Hepatocyte (in vitro differentiated cells): Measurements from ENCODE around the gene OR10K2. TPM values are rescaled to one million over a fixed set of nuclear protein-coding genes. Genes with fewer than 3 reads are reported as not detected.
A peak's percentile ranks its signal among the peaks of the same experiment; 100 is the strongest.

ENCODE experiments used
- DNase-seq: peaks from one replicate; pipeline ENCODE4 v3.0.0-alpha.2; 2016; ENCODE audit warnings: low spot score
- H2AFZ ChIP-seq: fragments of 200-600 bp; sonication (generic); 2 replicates; pipeline ENCODE4 v1.6.0; 2016; ENCODE audit warnings: antibody characterized with exemption, mild to moderate bottlenecking
- H3K27ac ChIP-seq: fragments of 200-600 bp; sonication (generic); 2 replicates; pipeline ENCODE4 v1.5.1; 2016; ENCODE audit warnings: mild to moderate bottlenecking
- H3K27me3 ChIP-seq: fragments of 200-600 bp; sonication (generic); 2 replicates; pipeline ENCODE4 v1.6.1; 2016
- H3K36me3 ChIP-seq: fragments of 200-600 bp; sonication (generic); replicated peaks from 2 replicates; pipeline ENCODE4 v1.5.1; 2016; ENCODE audit warnings: low read depth; ENCODE audit not compliant: insufficient read depth
- H3K4me1 ChIP-seq: fragments of 200-600 bp; sonication (generic); 2 replicates; pipeline ENCODE4 v1.5.1; 2016; ENCODE audit warnings: mild to moderate bottlenecking, moderate library complexity; ENCODE audit not compliant: insufficient read depth
- H3K4me2 ChIP-seq: fragments of 200-600 bp; sonication (generic); 2 replicates; pipeline ENCODE4 v1.6.0; 2016
- H3K4me3 ChIP-seq: fragments of 200-600 bp; sonication (generic); 2 replicates; pipeline ENCODE4 v1.5.1; 2016; ENCODE audit warnings: mild to moderate bottlenecking
- H3K79me2 ChIP-seq: fragments of 200-600 bp; sonication (generic); 2 replicates; pipeline ENCODE4 v1.6.0; 2017; ENCODE audit warnings: mild to moderate bottlenecking
- H3K9me2 ChIP-seq: fragments of 200-600 bp; sonication (generic); replicated peaks from 2 replicates; pipeline ENCODE4 v1.6.0; 2017; ENCODE audit warnings: mild to moderate bottlenecking; ENCODE audit not compliant: insufficient read depth
- H3K9me3 ChIP-seq: fragments of 200-600 bp; sonication (generic); 2 replicates; pipeline ENCODE4 v1.5.1; 2016; ENCODE audit warnings: low read depth, mild to moderate bottlenecking
- H4K20me1 ChIP-seq: fragments of 200-600 bp; sonication (generic); 2 replicates; pipeline ENCODE4 v1.6.0; 2016; ENCODE audit warnings: mild to moderate bottlenecking; ENCODE audit not compliant: insufficient read depth, poor library complexity, severe bottlenecking
- CTCF ChIP-seq: fragments of 200-600 bp; sonication (generic); IDR thresholded peaks from 2 replicates; pipeline ENCODE4 v1.5.1; 2016; ENCODE audit warnings: antibody characterized with exemption, mild to moderate bottlenecking; ENCODE audit not compliant: poor library complexity
- EZH2 ChIP-seq: fragments of 200-600 bp; sonication (generic); IDR thresholded peaks from 2 replicates; pipeline ENCODE4 v1.6.1; 2016; ENCODE audit warnings: antibody characterized with exemption, mild to moderate bottlenecking, borderline replicate concordance
- EZH2phosphoT487 ChIP-seq: fragments of 200-600 bp; sonication (generic); IDR thresholded peaks from one replicate; pipeline ENCODE4 v1.6.1; 2018; ENCODE audit warnings: antibody characterized with exemption, mild to moderate bottlenecking, low read depth, moderate library complexity; ENCODE audit not compliant: unreplicated experiment, severe bottlenecking
- WGBS: methylation state at CpG from one replicate; pipeline ENCODE4 v1.1.6; 2016; ENCODE audit warnings: low lambda C conversion rate; ENCODE audit errors: missing lambda C conversion rate; 5-methylcytosine and 5-hydroxymethylcytosine counted together
- polyA plus RNA-seq: library from polyadenylated mRNA; unstranded; fragments of >200 nt; fragmentation: Nextera tagmentation; extraction: Ambion mirVana; gene quantifications from 2 replicates; pipeline ENCODE4 v1.2.1, GENCODE V29; 2016
- total RNA-seq: library from RNA; depleted of rRNA; stranded (reverse); fragments of >200 nt; gene quantifications from 2 replicates; pipeline ENCODE4 v1.2.3, GENCODE V29; 2014

Gene OR10K2
- total and polyA plus RNA-seq, 2 experiments from 2014 or later, result not detected

GRCh38 chr1:158425027-158425426 is 1.0 kb downstream of the OR10K2 start:
- peaks cover 2% of the 10 kb centered on the region for H3K9me2 ChIP-seq
- TF ChIP-seq EZH2phosphoT487 (no peak), CTCF (peak; percentile 5), EZH2 (no peak)
- no peaks in the 10 kb centered on the region for H3K9me3 ChIP-seq
- no peak overlapping the region for H2AFZ ChIP-seq
- no peaks in the 10 kb centered on the region for H3K36me3 ChIP-seq
- H3K27ac ChIP-seq, result no peak overlapping the region
- no peak for DNase-seq
- no peak overlapping the region for H3K4me3 ChIP-seq
- H3K27me3 ChIP-seq, result no peaks in the 10 kb centered on the region
- no peaks in the 10 kb centered on the region for H3K79me2 ChIP-seq
- H3K4me1 ChIP-seq, result no peaks in the 10 kb centered on the region
- H3K4me2 ChIP-seq, result no peak overlapping the region
- H4K20me1 ChIP-seq, result no peaks in the 10 kb centered on the region

GRCh38 chr1:158422212-158422611 is 3.8 kb downstream of the OR10K2 start:
- H4K20me1 ChIP-seq, result no peaks in the 10 kb centered on the region
- no peak overlapping the region for H3K4me3 ChIP-seq
- H3K9me3 ChIP-seq, result no peaks in the 10 kb centered on the region
- H3K27ac ChIP-seq, result no peak overlapping the region
- H3K79me2 ChIP-seq, result no peaks in the 10 kb centered on the region
- H3K9me2 ChIP-seq, result peaks cover 2% of the 10 kb centered on the region
- no peaks in the 10 kb centered on the region for H3K4me1 ChIP-seq
- DNase-seq, result no peak
- H3K36me3 ChIP-seq, result no peaks in the 10 kb centered on the region
- no peaks in the 10 kb centered on the region for H3K27me3 ChIP-seq
- H3K4me2 ChIP-seq, result no peak overlapping the region
- no peak overlapping the region for H2AFZ ChIP-seq
- TF ChIP-seq EZH2, result no peak
- no peak for TF ChIP-seq CTCF
- TF ChIP-seq EZH2phosphoT487, result no peak

GRCh38 chr1:158417586-158417985 is 8.5 kb downstream of the OR10K2 start:
- H4K20me1 ChIP-seq, result no peaks in the 10 kb centered on the region
- no peaks in the 10 kb centered on the region for H3K4me1 ChIP-seq
- no peak overlapping the region for H3K27ac ChIP-seq
- TF ChIP-seq EZH2phosphoT487, result no peak
- TF ChIP-seq CTCF, result no peak
- TF ChIP-seq EZH2, result no peak
- no peaks in the 10 kb centered on the region for H3K27me3 ChIP-seq
- no peak for DNase-seq
- no peaks in the 10 kb centered on the region for H3K9me2 ChIP-seq
- no peaks in the 10 kb centered on the region for H3K36me3 ChIP-seq
- no peaks in the 10 kb centered on the region for H3K9me3 ChIP-seq
- no peak overlapping the region for H3K4me2 ChIP-seq
- H3K4me3 ChIP-seq, result no peak overlapping the region
- H3K79me2 ChIP-seq, result no peaks in the 10 kb centered on the region
- no peak overlapping the region for H2AFZ ChIP-seq

- no peaks in the 10 kb centered on the region for H3K79me2 ChIP-seq
- H3K4me3 ChIP-seq, result no peak overlapping the region
- H3K4me2 ChIP-seq, result no peak overlapping the region
- TF ChIP-seq EZH2 (no peak), CTCF (no peak), EZH2phosphoT487 (no peak)
- no peak overlapping the region for H2AFZ ChIP-seq
- DNase-seq, result no peak
- H3K9me2 ChIP-seq, result no peaks in the 10 kb centered on the region
- no peak overlapping the region for H3K27ac ChIP-seq
- H4K20me1 ChIP-seq, result no peaks in the 10 kb centered on the region
- H3K27me3 ChIP-seq, result no peaks in the 10 kb centered on the region
- no peaks in the 10 kb centered on the region for H3K4me1 ChIP-seq
- 86% methylated on average over 4 of the region's 4 CpGs for WGBS
- H3K36me3 ChIP-seq, result no peaks in the 10 kb centered on the region
- H3K9me3 ChIP-seq, result no peaks in the 10 kb centered on the region
Measured at GRCh38 chr1:158414651-158415345, 11.2 kb downstream of the OR10K2 start.
